Endothelial cell of umbilical vein (primary cell): ENCODE data around the gene DNAJB5. TPM values are rescaled to one million over a fixed set of nuclear protein-coding genes. Genes with fewer than 3 reads are reported as not detected.
A peak's percentile ranks its signal among the peaks of the same experiment; 100 is the strongest.

Experiments used
- BruUV-seq: library from RNA; stranded (reverse); fragments of 400-500 nt; replicated peaks from 2 replicates; lab custom pipeline; 2021; lab: Mats Ljungman, UMichigan
- CTCF ChIA-PET: fragments of 300-600, 350-600 bp; sonication (Branson Sonifier 250); formaldehyde crosslinking; loops from one replicate; lab custom pipeline; 2021; ENCODE audit warnings: antibody characterized with exemption, inconsistent platforms; lab: Charles Lee
- POLR2A ChIA-PET: fragments of 300-600, 350-600 bp; sonication (Branson Sonifier 250); formaldehyde crosslinking; loops from one replicate; lab custom pipeline; 2021; ENCODE audit warnings: antibody characterized with exemption, inconsistent platforms; lab: Charles Lee
- DNase-seq: peaks from one replicate; pipeline ENCODE4 v3.0.0-alpha.2; 2011; ENCODE audit warnings: low read depth, low spot score
- FAIRE-seq: peaks from 2 replicates; lab custom pipeline; 2011; peaks lifted over from hg19 to GRCh38; lab: Jason Lieb, UNC
- H2AFZ ChIP-seq: 2 replicates; pipeline ENCODE4 v1.6.0; 2012; ENCODE audit warnings: low read depth, low read length, control low read depth, inconsistent platforms
- H3K27ac ChIP-seq: 2 replicates; pipeline ENCODE4 v1.5.1; 2011; ENCODE audit warnings: low read depth, mild to moderate bottlenecking, control low read depth, low read length, moderate library complexity; ENCODE audit not compliant: insufficient read depth
- H3K27me3 ChIP-seq, 2 experiments: 2 replicates each; pipeline versions ENCODE4 v1.6.0 to v1.6.1; 2011; ENCODE audit warnings: low read length in 2 of 2, mixed read lengths in 1 of 2; ENCODE audit not compliant: control insufficient read depth in 2 of 2, insufficient read depth in 2 of 2
- H3K36me3 ChIP-seq, 2 experiments: 2 replicates in 1 of 2; 3 replicates in 1 of 2; pipeline ENCODE4 v1.5.1; 2011; ENCODE audit warnings: low read length in 2 of 2, mild to moderate bottlenecking in 1 of 2, moderate library complexity in 1 of 2; ENCODE audit not compliant: control insufficient read depth in 2 of 2, insufficient read depth in 2 of 2; ENCODE audit errors: extremely low read depth in 1 of 2
- H3K4me1 ChIP-seq: 3 replicates; pipeline ENCODE4 v1.5.1; 2011; ENCODE audit warnings: mild to moderate bottlenecking, low read length; ENCODE audit not compliant: control insufficient read depth, insufficient read depth; ENCODE audit errors: extremely low read depth
- H3K4me2 ChIP-seq: 2 replicates; pipeline ENCODE4 v1.6.1; 2011; ENCODE audit warnings: low read length, control low read depth, mixed read lengths; ENCODE audit not compliant: insufficient read depth
- H3K4me3 ChIP-seq, 3 experiments: fragments of 200-600 bp in 1 of 3; sonication (generic), shearing (Covaris generic) in 1 of 3; replicated peaks in 1 of 3; 2 replicates each; pipeline ENCODE4 v1.5.1; 2011 to 2016; ENCODE audit warnings: control low read depth in 3 of 3, low read length in 3 of 3, mild to moderate bottlenecking in 2 of 3, inconsistent platforms in 1 of 3, low read depth in 1 of 3, moderate library complexity in 1 of 3; ENCODE audit not compliant: insufficient read depth in 1 of 3
- H3K79me2 ChIP-seq: 2 replicates; pipeline ENCODE4 v1.6.0; 2012; ENCODE audit warnings: low read length, inconsistent platforms; ENCODE audit not compliant: control insufficient read depth, insufficient read depth
- H3K9ac ChIP-seq: replicated peaks from 2 replicates; pipeline ENCODE3; 2011; ENCODE audit warnings: low read length, control low read depth; ENCODE audit not compliant: insufficient read depth; ENCODE audit errors: extremely low read depth
- H3K9me1 ChIP-seq: replicated peaks from 3 replicates; pipeline ENCODE4 v1.6.0; 2011; ENCODE audit warnings: mild to moderate bottlenecking, low read length; ENCODE audit not compliant: control insufficient read depth, insufficient read depth; ENCODE audit errors: extremely low read depth
- H3K9me3 ChIP-seq: replicated peaks from 2 replicates; pipeline ENCODE4 v1.5.1; 2012; ENCODE audit warnings: low read length, inconsistent platforms; ENCODE audit not compliant: control insufficient read depth, insufficient read depth
- H4K20me1 ChIP-seq: replicated peaks from 2 replicates; pipeline ENCODE3; 2011; ENCODE audit warnings: mild to moderate bottlenecking, low read length; ENCODE audit not compliant: control insufficient read depth, insufficient read depth; ENCODE audit errors: extremely low read depth
- CTCF ChIP-seq, 2 donors: IDR thresholded peaks; 1 replicate in 1 of 2; 2 replicates in 1 of 2; pipeline ENCODE4 v1.5.1; 2011; ENCODE audit warnings: low read length in 2 of 2, mild to moderate bottlenecking in 2 of 2, moderate library complexity in 2 of 2, control low read depth in 1 of 2, inconsistent platforms in 1 of 2, low read depth in 1 of 2; ENCODE audit not compliant: insufficient read depth in 1 of 2; ENCODE audit errors: extremely low read depth in 1 of 2
- EZH2 ChIP-seq: IDR thresholded peaks from 2 replicates; pipeline ENCODE4 v1.6.1; 2012; ENCODE audit warnings: borderline replicate concordance, low read depth, mild to moderate bottlenecking, moderate library complexity, low read length, inconsistent platforms; ENCODE audit not compliant: severe bottlenecking
- FOS ChIP-seq: IDR thresholded peaks from 2 replicates; pipeline ENCODE4 v1.6.1; 2011; ENCODE audit warnings: mild to moderate bottlenecking, low read length, moderate library complexity, borderline replicate concordance; ENCODE audit not compliant: insufficient read depth
- GATA2 ChIP-seq: IDR thresholded peaks from 2 replicates; pipeline ENCODE4 v1.7.0; 2011; ENCODE audit warnings: low read depth, mild to moderate bottlenecking, moderate library complexity, mixed read lengths, low read length; ENCODE audit not compliant: insufficient read length, insufficient read depth
- JUN ChIP-seq: IDR thresholded peaks from 2 replicates; pipeline ENCODE4 v1.6.1; 2011; ENCODE audit warnings: borderline replicate concordance, low read depth; ENCODE audit not compliant: insufficient read length, insufficient read depth
- MAX ChIP-seq: IDR thresholded peaks from 2 replicates; pipeline ENCODE4 v1.6.1; 2011; ENCODE audit not compliant: insufficient read depth, insufficient read length
- MYC ChIP-seq: IDR thresholded peaks from one replicate; pipeline ENCODE4 v1.6.1; 2011; ENCODE audit warnings: mild to moderate bottlenecking, low read depth, low read length
- POLR2A ChIP-seq: IDR thresholded peaks from 2 replicates; pipeline ENCODE4 v1.6.1; 2012; ENCODE audit warnings: low read depth, mild to moderate bottlenecking, control low read depth, low read length
- dilution Hi-C: fragments of 300-500 bp; cut with MboI; formaldehyde crosslinking; loops from one replicate; pipeline ENCODE4 v1.15.0; 2019; ENCODE audit warnings: low sequenced_read_pairs; ENCODE audit not compliant: extremely low pct_ligation_motif_present
- intact Hi-C: fragments of 100-400 bp; cut with micrococcal nuclease; formaldehyde crosslinking; loops from one replicate; pipeline ENCODE4 v1.10.0; 2022
- polyA plus RNA-seq, 4 experiments: library from polyadenylated mRNA; depleted of rRNA in 3 of 4; stranded (reverse) in 3 of 4; unstranded in 1 of 4; fragments of >200 nt; gene quantifications; 2 replicates each; pipeline versions ENCODE4 v1.2.1 to v1.2.3, GENCODE V29; 2011 to 2012; ENCODE audit warnings: missing spikeins in 1 of 4
- total RNA-seq: library from RNA; stranded (reverse); gene quantifications from 2 replicates; pipeline ENCODE4 v1.2.3, GENCODE V29; 2021

Gene DNAJB5
- total and polyA plus RNA-seq, 2 donors (not counting 3 experiments of a cell fraction or from before 2014, with no cell fraction given) = 8.6 to 12.8 TPM

- no peak for TF ChIP-seq GATA2
- TF ChIP-seq EZH2 = no peak
- no peak for TF ChIP-seq CTCF (IDR thresholded peaks at IDR 0.05; ENCODE audit: extremely low read depth in 1 of 2, insufficient read depth in 1 of 2, low read depth in 1 of 2, low read length in 2 of 2)
- no peak for TF ChIP-seq POLR2A
- no peak for TF ChIP-seq MYC
- no peak for TF ChIP-seq JUN
- no peak for TF ChIP-seq MAX
- TF ChIP-seq FOS = no peak
- Histone ChIP-seq H3K27ac (peak overlapping the region; percentile 79), H3K27me3 (no peaks in the 10 kb centered on the region), H4K20me1 (no peaks in the 10 kb centered on the region), H3K9ac (peak overlapping the region; percentile 45), H3K4me3 (no peak overlapping the region), H3K9me1 (no peaks in the 10 kb centered on the region), H3K4me1 (peaks cover 49% of the 10 kb centered on the region), H3K36me3 (peaks cover 3 to 7% of the 10 kb centered on the region in 2 experiments), H3K79me2 (no peaks in the 10 kb centered on the region), H2AFZ (peak overlapping the region; percentile 26), H3K9me3 (no peaks in the 10 kb centered on the region), H3K4me2 (peak overlapping the region; percentile 41)
- POLR2A ChIA-PET = no interaction called here
- CTCF ChIA-PET = interaction anchor here (1.1 to 5.4 kb wide), 2 partner anchors 60 to 93 kb away, joined by 3 to 56 read pairs; no protein-coding TSS in a partner anchor
- BruUV-seq = TSS peak; percentile 57
- DNase-seq (no peak), FAIRE-seq (no peak)
- intact Hi-C loops = no loop called here
- dilution Hi-C loops = no loop called here
These were observed 2.2 kb downstream of the DNAJB5 start for GRCh38 chr9:34991607-34992375.
